Thoracic aorta (tissue), 2 donors: ENCODE data around the gene CIAO3. TPM values are rescaled to one million over a fixed set of nuclear protein-coding genes. Genes with fewer than 3 reads are reported as not detected.

Source experiments
- ATAC-seq: fragments of 150-250 bp; one replicate; pipeline ENCODE4 v1.8.0; 2017; ENCODE audit warnings: low read depth; ENCODE audit not compliant: insufficient number of reproducible peaks, low FRiP score
- DNase-seq: peaks from one replicate; pipeline ENCODE4 v3.0.0-alpha.2; 2020; ENCODE audit warnings: low spot score
- H3K27ac ChIP-seq, 2 donors: fragments of 200-600 bp; sonication (generic); 1 replicate in 1 of 2; 2 replicates in 1 of 2; pipeline ENCODE4 v1.5.1; 2016; ENCODE audit warnings: mild to moderate bottlenecking in 2 of 2, moderate library complexity in 2 of 2
- H3K27me3 ChIP-seq: fragments of 200-600 bp; sonication (generic); replicated peaks from 2 replicates; pipeline ENCODE4 v1.6.0; 2016; ENCODE audit warnings: mild to moderate bottlenecking; ENCODE audit not compliant: insufficient read depth
- H3K36me3 ChIP-seq: fragments of 200-600 bp; sonication (generic); one replicate; pipeline ENCODE4 v1.5.1; 2016
- H3K4me1 ChIP-seq, 2 donors: fragments of 200-600 bp; sonication (generic); 1 replicate in 1 of 2; 2 replicates in 1 of 2; pipeline versions ENCODE4 v1.5.1 to v1.6.0; 2016; ENCODE audit warnings: low read depth in 2 of 2, mild to moderate bottlenecking in 1 of 2; ENCODE audit not compliant: control insufficient read depth in 1 of 2
- H3K4me3 ChIP-seq: fragments of 200-600 bp; sonication (generic); 2 replicates; pipeline ENCODE4 v1.5.1; 2016; ENCODE audit warnings: mild to moderate bottlenecking
- H3K9me3 ChIP-seq: fragments of 200-600 bp; sonication (generic); 2 replicates; pipeline ENCODE4 v1.5.1; 2016
- CTCF ChIP-seq: fragments of 200-600 bp; sonication (generic); IDR thresholded peaks from one replicate; pipeline ENCODE4 v1.5.1; 2019; ENCODE audit warnings: antibody characterized with exemption
- total RNA-seq, 2 donors: library from RNA; depleted of rRNA; stranded (reverse); fragments of >200 nt; gene quantifications; one replicate each; pipeline versions ENCODE4 v1.1.0 to v1.2.3, GENCODE V29; 2016

CIAO3 gene
- total RNA-seq, 2 donors from 2014 or later: 27.0 to 30.3 TPM

GRCh38 chr16:721765-722540 is 18.8 kb downstream of the CIAO3 start:
- DNase-seq: no peak
- peak overlapping the region in 1 of 2 donors; percentile 86 for H3K27ac ChIP-seq
- TF ChIP-seq CTCF: no peak
- ATAC-seq: no peak
- H3K9me3 ChIP-seq: no peaks in the 10 kb centered on the region
- H3K4me3 ChIP-seq: peak overlapping the region; percentile 97
- no peaks in the 10 kb centered on the region for H3K36me3 ChIP-seq
- H3K4me1 ChIP-seq: peaks cover 13 to 26% of the 10 kb centered on the region in 2 donors
- no peaks in the 10 kb centered on the region for H3K27me3 ChIP-seq

- Histone ChIP-seq H3K4me3 (peak within 1 kb of the TSS; percentile 97), H3K27me3 (no peaks in the 10 kb centered on the region), H3K27ac (peak within 1 kb of the TSS; percentile 12 to 86), H3K4me1 (peaks cover 13 to 28% of the 10 kb centered on the region in 2 donors), H3K9me3 (no peaks in the 10 kb centered on the region), H3K36me3 (no peaks in the 10 kb centered on the region)
- ATAC-seq (peak; percentile 60), DNase-seq (no peak)
- TF ChIP-seq CTCF: no peak
These were observed 19.6 kb downstream of the CIAO3 start, which contains the start of gene ANTKMT for GRCh38 chr16:720990-721764. Gene ANTKMT (plus strand): TSS chr16:721146. CDS start chr16:721275, 129 bp downstream.

- H3K4me1 ChIP-seq: peaks cover 17 to 33% of the 10 kb centered on the region in 2 donors
- TF ChIP-seq CTCF: no peak
These were observed 20.3 kb downstream of the CIAO3 start for GRCh38 chr16:720447-720989.

GRCh38 chr16:719815-720446 is 20.9 kb downstream of the CIAO3 start:
- Histone ChIP-seq H3K4me1 (peaks cover 17 to 37% of the 10 kb centered on the region in 2 donors), H3K27me3 (no peaks in the 10 kb centered on the region), H3K36me3 (no peaks in the 10 kb centered on the region), H3K27ac (no peak overlapping the region), H3K4me3 (peak overlapping the region; percentile 97), H3K9me3 (no peaks in the 10 kb centered on the region)
- DNase-seq (no peak), ATAC-seq (no peak)
- no peak for TF ChIP-seq CTCF

More at GRCh38 chr16:720447-720989, 20.3 kb downstream of the CIAO3 start:
- Histone ChIP-seq H3K4me3 (peak overlapping the region; percentile 97), H3K27me3 (no peaks in the 10 kb centered on the region), H3K27ac (peak overlapping the region; percentile 12 to 86), H3K9me3 (no peaks in the 10 kb centered on the region), H3K36me3 (no peaks in the 10 kb centered on the region)
- DNase-seq (no peak), ATAC-seq (no peak)
